Epidermal melanocyte (primary cell): ENCODE measurements around the gene PCYT2.

Experiments
- DNase-seq: peaks from one replicate; pipeline ENCODE4 v3.0.0; 2011; ENCODE audit warnings: low spot score; ENCODE audit not compliant: insufficient read length

PCYT2 gene

DNA sequence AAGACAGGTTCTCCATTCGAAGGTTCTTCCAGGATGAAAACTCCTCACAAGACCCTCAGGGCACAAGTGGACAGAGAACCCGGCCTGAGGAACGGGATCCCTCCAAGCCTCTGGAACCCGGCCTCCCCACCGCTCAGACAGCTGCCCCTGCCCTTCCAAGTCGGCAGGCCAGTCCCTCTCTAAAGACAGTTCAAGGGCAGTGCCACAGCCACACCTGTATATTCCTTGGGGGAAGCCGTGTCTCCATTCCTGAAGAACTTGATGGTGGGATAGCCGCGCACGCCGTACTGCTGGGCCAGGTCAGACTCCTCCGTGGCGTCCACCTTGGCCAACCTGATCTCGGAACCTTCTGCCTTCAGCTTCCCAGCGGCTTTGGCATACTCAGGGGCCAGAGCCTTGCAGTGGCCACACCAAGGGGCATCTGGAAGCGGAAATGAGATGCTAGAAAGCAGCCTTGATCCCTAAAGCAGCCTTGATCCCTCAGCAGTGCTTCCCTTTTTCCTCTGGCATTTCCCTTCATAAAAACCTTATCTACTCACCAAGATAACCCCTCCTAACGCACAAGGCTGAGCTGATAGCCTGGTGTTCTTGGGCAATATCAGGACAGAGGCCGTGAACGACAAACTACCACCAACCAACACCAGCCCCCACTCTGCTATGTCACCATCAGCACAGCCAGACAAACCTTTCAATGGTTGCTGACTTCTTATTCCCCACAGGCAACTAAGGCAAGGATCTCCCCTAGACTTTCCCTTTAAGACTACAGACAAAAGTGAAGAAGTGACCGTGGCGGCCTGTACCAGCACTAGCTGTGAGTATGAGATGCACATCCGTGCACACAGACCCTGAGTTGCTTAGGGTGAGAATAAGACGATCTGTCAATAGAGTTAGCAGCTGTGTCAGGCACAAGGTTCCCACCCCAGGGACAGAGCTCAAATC is 52.0 kb downstream of the PCYT2 start:
- DNase-seq, result no peak

DNA sequence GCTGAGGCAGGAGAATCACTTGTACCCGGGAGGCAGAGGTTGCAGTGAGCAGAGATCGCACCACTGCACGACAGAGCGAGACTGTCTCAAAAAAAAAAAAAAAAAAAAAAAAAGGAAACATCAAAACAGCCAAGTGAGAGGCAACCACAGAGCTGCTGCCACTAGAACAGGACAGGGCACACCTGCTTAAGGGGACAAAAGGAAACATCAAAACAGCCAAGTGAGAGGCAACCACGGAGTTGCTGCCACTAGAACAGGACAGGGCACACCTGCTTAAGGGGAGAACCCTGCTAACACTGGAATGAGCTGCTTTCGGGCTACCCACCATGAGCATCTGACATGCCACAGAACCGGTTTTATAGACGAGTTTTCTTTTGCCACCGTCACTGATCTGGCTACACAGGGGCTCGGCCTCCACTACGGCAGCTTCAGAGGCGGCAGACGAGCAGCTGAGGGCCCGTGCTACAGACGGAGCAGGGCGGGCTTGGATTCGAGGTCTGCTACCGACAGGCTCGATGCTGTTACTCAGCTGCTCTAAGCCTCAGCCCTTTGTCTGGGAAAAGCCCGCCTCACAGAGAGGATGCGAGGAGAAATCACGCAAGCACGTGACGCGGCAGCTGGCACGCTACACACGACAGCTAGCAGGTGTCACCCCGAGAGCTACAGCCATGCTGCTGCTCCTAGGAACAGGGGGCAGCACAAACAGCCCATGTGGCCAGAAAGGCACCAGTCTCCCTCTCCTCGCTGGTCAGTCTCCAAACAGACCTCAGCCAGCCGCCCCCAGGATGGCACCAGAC is 52.8 kb downstream of the PCYT2 start:
- no peak for DNase-seq

DNA sequence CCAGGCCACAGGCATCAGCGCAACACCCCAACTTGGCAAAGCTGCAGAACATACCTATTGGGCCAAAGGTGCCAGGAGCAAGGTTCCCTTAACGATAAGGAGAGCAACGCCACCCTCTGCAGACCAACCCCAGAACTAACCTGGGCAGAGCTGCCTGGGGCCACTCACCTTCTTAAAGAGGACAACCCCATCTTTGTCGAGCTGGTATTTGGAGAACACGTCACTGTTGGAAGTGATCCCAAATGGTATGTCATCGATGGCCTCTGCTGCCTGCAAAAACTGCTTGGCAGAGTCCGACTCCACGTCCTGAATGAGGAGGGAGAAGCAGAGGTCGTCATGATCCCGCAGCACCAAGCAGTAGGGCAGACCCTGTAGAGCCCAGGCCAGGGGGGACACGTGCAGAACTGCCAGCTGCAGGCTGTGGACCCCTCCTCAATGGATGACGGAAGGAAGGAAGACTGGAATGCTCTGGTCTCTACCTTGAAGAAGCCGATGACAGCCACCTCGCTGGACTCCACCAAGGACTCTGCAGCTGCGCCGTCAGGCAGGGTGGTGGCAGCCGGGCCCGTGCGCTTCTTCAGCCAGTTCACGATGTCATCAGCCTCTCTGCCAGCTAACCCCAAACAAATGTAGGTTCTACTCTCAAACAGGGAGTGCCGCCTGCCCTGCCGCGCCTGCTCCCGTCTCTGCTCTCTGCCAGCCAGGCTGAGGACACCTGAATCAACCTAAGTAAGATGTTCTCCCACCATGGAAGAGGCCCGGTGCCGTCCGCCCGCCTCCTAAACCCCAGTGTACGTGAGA is 56.0 kb downstream of the PCYT2 start:
- DNase-seq, result no peak

DNA sequence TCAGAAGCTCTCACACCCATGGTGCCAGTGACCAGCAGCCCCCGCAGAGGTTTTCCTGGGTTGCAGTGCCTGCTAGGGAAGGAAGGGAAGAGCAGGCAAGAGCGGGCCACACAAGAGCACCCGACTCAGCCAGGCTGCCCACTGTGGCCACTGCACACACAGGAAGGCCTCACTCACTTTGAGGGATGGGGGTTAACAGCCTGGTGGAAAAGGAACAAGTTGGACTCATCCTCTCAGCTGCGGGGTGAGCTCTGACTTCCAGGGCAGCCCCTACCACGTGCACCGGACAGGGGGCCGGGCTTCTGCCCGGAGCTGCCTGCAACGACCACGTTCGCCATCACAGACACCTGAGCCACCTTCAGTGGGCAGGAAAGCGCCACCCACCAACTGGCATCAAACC is 59.0 kb downstream of the PCYT2 start:
- no peak for DNase-seq

DNA sequence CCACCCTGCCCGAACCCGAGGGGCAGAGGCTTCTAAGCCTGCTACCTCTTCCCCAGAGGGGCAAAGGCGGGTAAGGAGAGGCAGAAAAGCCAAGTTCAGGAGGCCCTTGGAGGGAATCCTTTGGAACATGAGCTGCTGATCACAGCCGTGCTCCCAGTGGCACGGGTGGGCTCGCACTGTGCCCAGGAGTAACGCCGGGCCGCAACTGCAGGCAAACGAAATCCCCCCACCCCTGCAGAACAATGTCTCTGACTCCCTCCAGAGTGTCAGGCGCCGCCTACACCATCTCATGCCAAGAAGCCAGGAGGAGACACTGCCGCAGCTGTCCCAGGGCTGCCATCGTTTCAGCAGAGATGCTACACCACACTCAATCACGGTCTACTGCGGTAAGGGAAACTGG is 59.8 kb downstream of the PCYT2 start:
- no peak for DNase-seq
